ENCODE measurements around the gene RTN4IP1. TPM values are rescaled to one million over a fixed set of nuclear protein-coding genes. Genes with fewer than 3 reads are reported as not detected.

The RTN4IP1 gene
- total RNA-seq, 1 experiment from 2014 or later: 10.8 TPM

DNA sequence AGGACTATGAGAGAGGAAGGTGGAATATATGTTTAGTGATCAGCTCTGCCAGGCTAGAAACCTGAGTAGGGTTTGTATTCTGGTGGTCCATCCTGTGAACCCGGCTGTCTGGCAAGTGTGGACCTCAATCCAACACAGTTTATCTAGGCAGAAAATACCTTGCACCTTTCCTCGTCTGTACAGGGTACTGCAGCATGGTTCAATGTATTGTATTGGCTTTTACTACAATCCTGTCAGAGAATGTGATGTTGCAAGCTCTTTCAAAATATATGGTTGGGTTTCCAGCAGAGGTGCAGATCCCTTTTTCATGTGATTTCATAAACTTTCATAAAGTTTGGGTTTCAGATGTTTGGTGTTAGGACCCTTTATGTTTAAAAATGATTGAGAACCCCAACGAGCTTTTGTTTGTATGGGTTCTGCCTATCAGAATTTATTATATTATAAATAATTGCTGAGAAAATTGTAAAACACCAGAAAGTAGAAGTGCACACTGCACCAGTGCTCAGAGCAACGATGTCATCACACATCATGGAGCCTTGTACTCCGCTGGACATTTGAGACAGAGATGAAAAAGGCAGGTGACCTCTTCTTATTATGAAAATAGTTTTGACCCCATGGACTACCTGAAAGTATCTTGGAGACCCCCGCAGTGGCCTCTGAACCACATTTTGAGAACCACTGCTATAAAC is 106.6 kb downstream of the RTN4IP1 start:
- DNase-seq (ENCODE audit: low read depth): no peak

Other genes starting within 250 kb of the RTN4IP1 start
- gene QRSL1, start 80 bp upstream of the RTN4IP1 start, total RNA-seq (2014; rRNA removed): 10.1 and 11.0 TPM in 2 replicates